GM06990 (cell line): Measurements from ENCODE around the gene CLASRP.

Source experiments
- DNase-seq: peaks from one replicate; pipeline ENCODE4 v3.0.0-alpha.2; 2011; ENCODE audit not compliant: insufficient read length; ENCODE audit errors: extremely low read depth
- H3K27me3 ChIP-seq: replicated peaks from 2 replicates; pipeline ENCODE4 v1.6.0; 2011; ENCODE audit warnings: low read length; ENCODE audit not compliant: control insufficient read depth, insufficient read depth
- H3K36me3 ChIP-seq: 2 replicates; pipeline ENCODE4 v1.5.1; 2011; ENCODE audit warnings: low read length; ENCODE audit not compliant: control insufficient read depth, insufficient read depth
- H3K4me3 ChIP-seq: replicated peaks from 2 replicates; pipeline ENCODE4 v1.5.1; 2011; ENCODE audit warnings: low read depth, mild to moderate bottlenecking, control low read depth, low read length
- TF ChIP-seq, protein P1 (sequence below): IDR thresholded peaks from 2 replicates; pipeline ENCODE4 v1.5.1; 2011; ENCODE audit warnings: low read length, control low read depth, mild to moderate bottlenecking, inconsistent platforms; ENCODE audit not compliant: insufficient read depth, poor library complexity, severe bottlenecking

The CLASRP gene

GRCh38 chr19:45074744-45075300, 36.0 kb downstream of the CLASRP start:
- TF ChIP-seq, protein P1, sequence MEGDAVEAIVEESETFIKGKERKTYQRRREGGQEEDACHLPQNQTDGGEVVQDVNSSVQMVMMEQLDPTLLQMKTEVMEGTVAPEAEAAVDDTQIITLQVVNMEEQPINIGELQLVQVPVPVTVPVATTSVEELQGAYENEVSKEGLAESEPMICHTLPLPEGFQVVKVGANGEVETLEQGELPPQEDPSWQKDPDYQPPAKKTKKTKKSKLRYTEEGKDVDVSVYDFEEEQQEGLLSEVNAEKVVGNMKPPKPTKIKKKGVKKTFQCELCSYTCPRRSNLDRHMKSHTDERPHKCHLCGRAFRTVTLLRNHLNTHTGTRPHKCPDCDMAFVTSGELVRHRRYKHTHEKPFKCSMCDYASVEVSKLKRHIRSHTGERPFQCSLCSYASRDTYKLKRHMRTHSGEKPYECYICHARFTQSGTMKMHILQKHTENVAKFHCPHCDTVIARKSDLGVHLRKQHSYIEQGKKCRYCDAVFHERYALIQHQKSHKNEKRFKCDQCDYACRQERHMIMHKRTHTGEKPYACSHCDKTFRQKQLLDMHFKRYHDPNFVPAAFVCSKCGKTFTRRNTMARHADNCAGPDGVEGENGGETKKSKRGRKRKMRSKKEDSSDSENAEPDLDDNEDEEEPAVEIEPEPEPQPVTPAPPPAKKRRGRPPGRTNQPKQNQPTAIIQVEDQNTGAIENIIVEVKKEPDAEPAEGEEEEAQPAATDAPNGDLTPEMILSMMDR: no peak
- no peaks in the 10 kb centered on the region for H3K27me3 ChIP-seq
- no peak for DNase-seq
- H3K4me3 ChIP-seq: peak overlapping the region; percentile 97
- peaks cover 13% of the 10 kb centered on the region for H3K36me3 ChIP-seq

DNA sequence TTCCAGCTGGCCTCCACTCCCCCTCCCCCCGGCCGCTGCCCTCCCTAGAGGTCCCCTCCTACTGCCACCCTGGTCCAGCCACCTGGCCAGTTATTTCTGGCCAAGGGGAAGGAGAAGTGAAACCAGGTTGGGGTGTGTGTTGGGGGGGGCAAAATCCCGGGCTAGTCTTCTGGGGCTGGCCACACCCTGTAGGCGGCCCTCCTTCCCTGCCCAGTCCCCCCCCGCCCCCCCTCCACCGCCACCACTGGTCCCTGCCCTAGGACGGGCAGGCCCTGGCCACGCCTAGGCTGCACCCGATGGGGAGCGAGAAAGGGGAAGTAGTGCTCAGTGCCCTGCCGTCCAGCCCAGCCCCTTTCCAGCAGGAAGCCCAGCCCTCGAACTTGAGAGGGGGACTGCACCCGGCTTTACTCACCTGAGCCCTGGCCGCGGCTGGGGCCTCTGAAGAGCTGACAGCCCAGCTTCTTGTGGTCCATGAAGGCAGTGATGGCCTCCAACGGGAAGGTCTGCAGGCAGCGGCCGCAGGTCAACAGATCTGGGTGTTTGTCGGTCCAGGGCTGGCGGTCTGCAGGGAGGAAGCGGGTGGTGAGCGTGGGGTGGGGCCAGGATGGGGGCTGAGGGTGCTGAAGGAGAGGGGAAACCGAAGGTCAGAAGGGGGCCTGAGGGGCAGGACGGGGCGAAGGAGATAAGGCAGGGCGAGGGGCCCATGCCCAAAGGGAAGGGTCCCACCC, 36.6 kb downstream of the CLASRP start:
- H3K27me3 ChIP-seq: no peaks in the 10 kb centered on the region
- H3K36me3 ChIP-seq: peaks cover 11% of the 10 kb centered on the region
- H3K4me3 ChIP-seq: peak overlapping the region; percentile 97
- TF ChIP-seq, protein P1: no peak
- peak; percentile 89 for DNase-seq

DNA sequence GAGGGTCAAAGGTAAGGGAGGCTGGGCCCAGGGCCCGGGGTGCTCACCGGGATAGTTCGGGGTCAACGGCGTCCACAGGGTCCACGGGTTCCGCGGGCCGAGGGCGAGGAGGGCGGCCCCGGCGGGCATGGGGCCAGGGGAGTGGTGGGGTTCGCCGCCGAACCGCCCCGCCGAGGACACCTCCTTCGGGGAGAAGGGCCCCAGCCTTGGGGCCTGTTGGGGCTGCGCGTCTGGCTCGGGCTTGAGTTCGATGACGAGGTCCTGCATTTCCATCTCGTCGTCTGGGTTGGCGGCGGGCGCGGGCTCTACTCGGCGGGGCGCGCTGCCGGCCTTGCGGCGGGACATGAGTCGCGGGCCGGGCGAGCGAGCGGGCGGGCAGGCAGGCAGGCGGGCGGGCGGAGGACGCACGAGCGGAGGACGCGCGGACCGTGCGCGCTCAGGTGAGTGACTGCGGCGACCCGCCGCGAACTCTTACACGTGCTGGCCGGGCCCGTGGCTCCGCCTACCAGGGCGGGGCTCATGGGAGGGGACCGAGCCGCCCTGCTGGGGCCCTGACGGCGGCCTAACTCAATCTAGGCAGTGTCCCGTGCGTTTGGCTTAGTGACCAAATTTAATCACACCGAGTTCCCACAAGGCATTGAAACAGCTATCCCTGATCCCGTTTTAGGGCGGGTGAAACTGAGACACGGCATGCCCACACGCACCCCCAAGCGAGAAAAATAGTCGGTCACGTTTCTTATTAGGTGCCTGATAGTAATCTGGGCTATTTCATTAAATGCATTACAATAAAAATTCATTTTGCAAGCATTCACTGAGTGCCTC, 37.4 kb downstream of the CLASRP start, which contains the start of gene ZNF296:
Gene ZNF296 (minus strand): TSS at position 450 of the 822 bp plus-strand sequence. CDS start 105 bp downstream, at position 345.
- peak within 1 kb of the TSS; percentile 97 for H3K4me3 ChIP-seq
- H3K36me3 ChIP-seq: peaks cover 9% of the 10 kb centered on the region
- TF ChIP-seq, protein P1: no peak
- DNase-seq: peak; percentile 90
- no peaks in the 10 kb centered on the region for H3K27me3 ChIP-seq

DNA sequence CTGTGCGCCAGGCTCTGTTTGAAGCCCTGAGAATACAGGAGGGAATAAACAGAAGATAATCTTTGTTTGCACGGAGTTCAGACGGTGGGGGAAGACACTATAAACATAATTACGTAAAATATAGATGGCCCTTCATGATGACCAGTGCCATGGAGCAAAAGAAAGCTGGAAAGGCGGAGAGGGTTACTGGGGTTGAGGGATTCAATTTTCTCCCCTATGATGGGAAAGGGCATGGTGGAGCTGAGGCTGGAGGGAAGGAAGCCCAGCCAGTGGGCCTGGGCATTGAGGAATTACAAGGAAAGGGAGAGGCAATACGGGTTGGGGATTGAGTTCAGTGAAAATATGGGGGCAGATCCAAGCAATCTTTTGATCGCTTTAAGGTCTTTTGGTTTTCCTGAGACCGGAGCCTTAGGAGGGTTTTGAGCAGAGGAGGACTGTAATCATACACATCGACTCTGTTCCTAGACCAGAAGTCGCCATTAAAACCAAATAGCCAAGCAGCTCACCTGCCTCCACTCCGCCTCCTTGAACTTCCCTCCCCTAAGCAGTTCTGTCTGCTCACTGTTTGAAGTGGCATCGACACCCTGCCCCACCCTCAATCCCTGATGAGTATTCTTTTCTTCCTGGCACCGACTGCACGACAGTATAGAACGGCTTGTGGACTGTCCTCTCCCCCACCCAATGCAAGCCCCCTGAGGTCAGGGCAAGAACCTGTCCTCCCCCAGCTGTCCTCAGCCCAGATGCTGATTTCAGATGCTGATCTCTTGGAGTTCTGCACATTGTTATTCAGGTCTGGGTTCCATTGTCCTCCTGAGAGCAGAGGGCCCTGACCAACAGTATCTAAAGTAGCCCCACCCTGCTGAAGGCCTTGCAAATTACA, 38.2 kb downstream of the CLASRP start:
- Histone ChIP-seq H3K27me3 (no peaks in the 10 kb centered on the region), H3K4me3 (peak overlapping the region; percentile 97), H3K36me3 (peaks cover 6% of the 10 kb centered on the region)
- DNase-seq: no peak
- TF ChIP-seq, protein P1: no peak

GRCh38 chr19:45078390-45079062, 39.7 kb downstream of the CLASRP start:
- peak overlapping the region; percentile 91 for H3K4me3 ChIP-seq
- no peak for DNase-seq
- TF ChIP-seq, protein P1: no peak
- peaks cover 3% of the 10 kb centered on the region for H3K36me3 ChIP-seq
- H3K27me3 ChIP-seq: no peaks in the 10 kb centered on the region
